ENCODE results near the gene NUP210.
A peak's percentile ranks its signal among the peaks of the same experiment; 100 is the strongest.

The NUP210 gene

DNA sequence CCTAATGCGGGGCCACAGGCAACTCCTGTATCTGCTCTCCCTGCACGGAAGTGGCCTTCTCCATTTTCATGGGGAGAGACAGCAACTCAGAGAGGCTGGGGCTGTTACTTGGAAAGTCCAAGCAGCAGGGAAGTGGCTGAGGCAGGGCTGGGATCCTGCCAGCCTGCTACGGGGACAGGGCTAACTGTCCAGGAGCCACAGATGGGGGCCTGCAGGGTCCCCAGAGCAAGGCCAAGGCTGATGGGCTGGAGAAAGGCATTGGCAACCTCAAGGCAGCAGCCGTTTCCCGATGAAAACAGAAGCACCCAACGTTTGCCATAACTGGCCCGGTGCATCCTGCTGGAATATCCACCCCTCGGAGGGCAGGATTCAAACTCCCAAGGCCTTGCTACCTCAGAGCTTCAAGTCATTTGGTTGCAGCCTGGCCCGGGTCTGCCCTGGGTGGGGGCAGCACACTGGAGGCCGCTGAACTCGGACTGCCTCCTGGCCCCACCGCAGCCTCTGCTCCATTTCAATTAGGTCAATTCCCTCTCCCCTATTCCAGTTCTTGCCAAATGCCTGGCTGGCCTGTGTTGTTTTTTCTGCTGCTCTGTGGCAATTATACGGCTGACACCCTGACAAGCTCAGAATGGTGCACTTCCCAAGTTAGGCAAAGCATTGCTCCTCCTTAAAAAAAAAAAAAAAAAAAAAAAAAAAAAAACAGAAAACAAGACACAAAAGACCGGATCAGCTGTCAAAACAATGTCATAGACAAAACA, 143.5 kb downstream of the NUP210 start:
- Histone ChIP-seq H3K4me1 (ENCODE audit: control insufficient read depth in 2 of 2, insufficient read depth in 1 of 2, low read depth in 1 of 2, low read length in 2 of 2) (peaks cover 9 to 20% of the 10 kb centered on the region in 2 donors), H3K9ac (ENCODE audit: low read depth, low read length, poor library complexity) (no peak overlapping the region), H3K9me3 (replicated peaks in 1 of 2; ENCODE audit: control insufficient read depth in 2 of 2, insufficient read depth in 1 of 2, low read depth in 1 of 2, low read length in 2 of 2) (no peaks in the 10 kb centered on the region), H3K14ac (ENCODE audit: low read length) (no peak overlapping the region), H2AFZ (ENCODE audit: low read length) (peak overlapping the region; percentile 29), H2BK120ac (ENCODE audit: low read depth, low read length) (no peak overlapping the region), H2BK12ac (ENCODE audit: low read length) (no peak overlapping the region), H2BK15ac (ENCODE audit: low read length) (no peak overlapping the region), H3K23ac (ENCODE audit: low read depth, low read length, poor library complexity) (no peak overlapping the region), H3K36me3 (replicated peaks in 1 of 2; ENCODE audit: control insufficient read depth in 2 of 2, insufficient read depth in 2 of 2, low read length in 2 of 2) (no peaks in the 10 kb centered on the region), H4K91ac (ENCODE audit: low read depth, low read length, poor library complexity) (no peak overlapping the region), H2BK5ac (ENCODE audit: low read length) (no peak overlapping the region), H3K27ac (replicated peaks; ENCODE audit: low read length) (no peak overlapping the region), H3K27me3 (ENCODE audit: control insufficient read depth in 3 of 3, insufficient read depth in 3 of 3, low read depth in 1 of 3, low read length in 3 of 3) (peaks cover 0 to 59% (median 12%) of the 10 kb centered on the region in 3 experiments), H3K4ac (ENCODE audit: low read length) (no peak overlapping the region), H3K18ac (ENCODE audit: low read length) (peak overlapping the region; percentile 81), H3K4me2 (ENCODE audit: insufficient read depth, low read length, poor library complexity, severe bottlenecking) (peak overlapping the region; percentile 3), H4K8ac (ENCODE audit: low read depth, low read length) (no peak overlapping the region), H2AK5ac (ENCODE audit: low read depth, low read length) (no peak overlapping the region), H3K4me3 (ENCODE audit: low read length in 2 of 2) (no peak overlapping the region), H3K79me1 (ENCODE audit: low read depth, low read length) (peaks cover 2% of the 10 kb centered on the region)
- WGBS, 2 donors (ENCODE audit: extremely low coverage in 2 of 2, insufficient read length in 2 of 2, insufficient replicate concordance in 1 of 2), result no CpG with 5 or more reads among the region's 14 CpGs
- DNase-seq (ENCODE audit: low spot score), result no peak

DNA sequence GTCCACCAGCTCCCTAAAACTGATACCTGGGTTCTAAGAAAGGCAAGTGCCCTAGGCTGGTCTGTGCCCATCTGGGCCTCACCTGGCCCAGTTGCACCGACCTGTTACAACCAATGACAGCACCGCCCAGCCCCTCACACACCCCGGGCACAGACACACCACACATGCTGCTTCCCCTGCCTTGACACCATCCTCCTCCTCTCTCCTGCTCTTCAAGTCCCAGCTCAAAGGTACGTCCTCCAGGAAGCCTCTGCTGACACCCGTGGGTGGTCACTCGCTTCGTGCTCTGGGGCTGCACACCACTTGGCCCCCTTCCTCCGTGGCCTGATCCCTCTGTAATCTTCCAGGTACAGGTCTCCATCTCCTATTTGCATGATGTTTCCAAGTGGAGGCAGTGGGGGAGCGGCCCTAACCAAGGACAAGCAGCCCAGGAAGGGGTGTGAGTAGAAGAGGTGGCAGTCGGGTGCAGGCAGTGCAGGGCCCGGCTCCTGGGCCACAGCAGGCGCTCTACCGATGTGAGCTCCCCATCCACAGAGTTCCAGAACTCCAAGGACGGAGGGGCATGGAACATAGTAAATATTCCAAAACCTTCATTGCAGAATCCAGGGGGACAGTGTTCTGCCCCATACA, 144.6 kb downstream of the NUP210 start:
- H3K4ac ChIP-seq (ENCODE audit: low read length), result no peak overlapping the region
- no peak overlapping the region for H3K27ac ChIP-seq (replicated peaks; ENCODE audit: low read length)
- H4K91ac ChIP-seq (ENCODE audit: low read depth, low read length, poor library complexity), result no peak overlapping the region
- H4K8ac ChIP-seq (ENCODE audit: low read depth, low read length), result peak overlapping the region; percentile 86
- DNase-seq (ENCODE audit: low spot score), result no peak
- no peak overlapping the region for H2BK5ac ChIP-seq (ENCODE audit: low read length)
- H3K9me3 ChIP-seq (replicated peaks in 1 of 2; ENCODE audit: control insufficient read depth in 2 of 2, insufficient read depth in 1 of 2, low read depth in 1 of 2, low read length in 2 of 2), result no peaks in the 10 kb centered on the region
- peaks cover 2% of the 10 kb centered on the region for H3K79me1 ChIP-seq (ENCODE audit: low read depth, low read length)
- H2AFZ ChIP-seq (ENCODE audit: low read length), result no peak overlapping the region
- peak overlapping the region; percentile 50 for H3K23ac ChIP-seq (ENCODE audit: low read depth, low read length, poor library complexity)
- peak overlapping the region; percentile 22 for H3K18ac ChIP-seq (ENCODE audit: low read length)
- H3K4me3 ChIP-seq (ENCODE audit: low read length in 2 of 2), result no peak overlapping the region
- H2BK12ac ChIP-seq (ENCODE audit: low read length), result no peak overlapping the region
- WGBS, 2 donors (ENCODE audit: extremely low coverage in 2 of 2, insufficient read length in 2 of 2, insufficient replicate concordance in 1 of 2), result no CpG with 5 or more reads among the region's 14 CpGs
- no peak overlapping the region for H2BK120ac ChIP-seq (ENCODE audit: low read depth, low read length)
- H2BK15ac ChIP-seq (ENCODE audit: low read length), result no peak overlapping the region
- no peak overlapping the region for H3K4me2 ChIP-seq (ENCODE audit: insufficient read depth, low read length, poor library complexity, severe bottlenecking)
- H3K9ac ChIP-seq (ENCODE audit: low read depth, low read length, poor library complexity), result no peak overlapping the region
- H3K27me3 ChIP-seq (ENCODE audit: control insufficient read depth in 3 of 3, insufficient read depth in 3 of 3, low read depth in 1 of 3, low read length in 3 of 3), result peaks cover 0 to 48% (median under 1%) of the 10 kb centered on the region in 3 experiments
- H3K36me3 ChIP-seq (replicated peaks in 1 of 2; ENCODE audit: control insufficient read depth in 2 of 2, insufficient read depth in 2 of 2, low read length in 2 of 2), result no peaks in the 10 kb centered on the region
- peaks cover 2 to 18% of the 10 kb centered on the region in 2 donors for H3K4me1 ChIP-seq (ENCODE audit: control insufficient read depth in 2 of 2, insufficient read depth in 1 of 2, low read depth in 1 of 2, low read length in 2 of 2)
- peak overlapping the region; percentile 7 for H2AK5ac ChIP-seq (ENCODE audit: low read depth, low read length)
- no peak overlapping the region for H3K14ac ChIP-seq (ENCODE audit: low read length)

- Histone ChIP-seq H3K23ac (ENCODE audit: low read depth, low read length, poor library complexity) (no peak overlapping the region), H3K9ac (ENCODE audit: low read depth, low read length, poor library complexity) (no peak overlapping the region), H3K4me1 (ENCODE audit: control insufficient read depth in 2 of 2, insufficient read depth in 1 of 2, low read depth in 1 of 2, low read length in 2 of 2) (peaks cover 2 to 18% of the 10 kb centered on the region in 2 donors), H2AK5ac (ENCODE audit: low read depth, low read length) (no peak overlapping the region), H3K27me3 (ENCODE audit: control insufficient read depth in 3 of 3, insufficient read depth in 3 of 3, low read depth in 1 of 3, low read length in 3 of 3) (peaks cover 0 to 40% (median 0%) of the 10 kb centered on the region in 3 experiments), H3K4me2 (ENCODE audit: insufficient read depth, low read length, poor library complexity, severe bottlenecking) (no peak overlapping the region), H3K9me3 (replicated peaks in 1 of 2; ENCODE audit: control insufficient read depth in 2 of 2, insufficient read depth in 1 of 2, low read depth in 1 of 2, low read length in 2 of 2) (no peaks in the 10 kb centered on the region), H2BK5ac (ENCODE audit: low read length) (peak overlapping the region; percentile 88), H3K79me1 (ENCODE audit: low read depth, low read length) (peaks cover 2% of the 10 kb centered on the region), H3K27ac (replicated peaks; ENCODE audit: low read length) (no peak overlapping the region), H3K4ac (ENCODE audit: low read length) (no peak overlapping the region), H3K4me3 (ENCODE audit: low read length in 2 of 2) (no peak overlapping the region), H2BK120ac (ENCODE audit: low read depth, low read length) (no peak overlapping the region), H2AFZ (ENCODE audit: low read length) (no peak overlapping the region), H2BK15ac (ENCODE audit: low read length) (peak overlapping the region; percentile 64), H3K14ac (ENCODE audit: low read length) (no peak overlapping the region), H4K8ac (ENCODE audit: low read depth, low read length) (no peak overlapping the region), H3K18ac (ENCODE audit: low read length) (no peak overlapping the region), H3K36me3 (replicated peaks in 1 of 2; ENCODE audit: control insufficient read depth in 2 of 2, insufficient read depth in 2 of 2, low read length in 2 of 2) (no peaks in the 10 kb centered on the region), H4K91ac (ENCODE audit: low read depth, low read length, poor library complexity) (no peak overlapping the region), H2BK12ac (ENCODE audit: low read length) (no peak overlapping the region)
- no CpG with 5 or more reads among the region's 14 CpGs for WGBS, 2 donors (ENCODE audit: extremely low coverage in 2 of 2, insufficient read length in 2 of 2, insufficient replicate concordance in 1 of 2)
- DNase-seq (ENCODE audit: low spot score), result no peak
These were observed 145.4 kb downstream of the NUP210 start for GRCh38 chr3:13274551-13275332.
